SU-DHL-6 (cell line): ENCODE results near the gene PLIN3.

Experiments used
- EZH2phosphoT487 ChIP-seq: fragments of 200-600 bp; sonication (generic), shearing (Covaris generic); conservative IDR thresholded peaks from 2 replicates; pipeline ENCODE4 v1.6.1; 2018; ENCODE audit warnings: mild to moderate bottlenecking, antibody characterized with exemption, low read length, moderate library complexity, mixed read lengths
- TF ChIP-seq, protein P1 (sequence below): fragments of 200-600 bp; sonication (generic); IDR thresholded peaks from one replicate; pipeline ENCODE4 v1.5.1; 2017; ENCODE audit warnings: antibody characterized with exemption, mild to moderate bottlenecking, low read length, moderate library complexity; ENCODE audit not compliant: insufficient read depth, poor library complexity, severe bottlenecking

DNA sequence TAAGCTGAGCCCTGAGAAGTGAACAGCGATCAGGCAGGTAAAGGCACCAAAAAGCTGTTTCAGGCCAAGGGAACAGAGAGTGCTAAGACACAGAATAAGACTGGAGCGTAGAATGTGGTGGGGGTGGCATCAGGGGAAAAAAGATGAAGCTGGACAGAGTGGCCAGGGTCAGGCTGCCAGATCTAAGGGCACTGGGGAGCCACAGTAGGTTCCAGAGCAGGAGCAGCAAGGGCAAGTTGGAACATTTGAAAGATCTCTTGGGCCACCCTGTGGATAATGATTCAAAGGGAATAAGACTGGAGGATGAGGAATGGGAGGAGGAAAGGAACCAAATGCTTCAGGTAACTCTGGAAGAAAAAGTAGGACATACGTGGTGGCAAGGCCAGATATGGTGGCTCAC lies 6.5 kb upstream of the PLIN3 start:
- TF ChIP-seq, protein P1, sequence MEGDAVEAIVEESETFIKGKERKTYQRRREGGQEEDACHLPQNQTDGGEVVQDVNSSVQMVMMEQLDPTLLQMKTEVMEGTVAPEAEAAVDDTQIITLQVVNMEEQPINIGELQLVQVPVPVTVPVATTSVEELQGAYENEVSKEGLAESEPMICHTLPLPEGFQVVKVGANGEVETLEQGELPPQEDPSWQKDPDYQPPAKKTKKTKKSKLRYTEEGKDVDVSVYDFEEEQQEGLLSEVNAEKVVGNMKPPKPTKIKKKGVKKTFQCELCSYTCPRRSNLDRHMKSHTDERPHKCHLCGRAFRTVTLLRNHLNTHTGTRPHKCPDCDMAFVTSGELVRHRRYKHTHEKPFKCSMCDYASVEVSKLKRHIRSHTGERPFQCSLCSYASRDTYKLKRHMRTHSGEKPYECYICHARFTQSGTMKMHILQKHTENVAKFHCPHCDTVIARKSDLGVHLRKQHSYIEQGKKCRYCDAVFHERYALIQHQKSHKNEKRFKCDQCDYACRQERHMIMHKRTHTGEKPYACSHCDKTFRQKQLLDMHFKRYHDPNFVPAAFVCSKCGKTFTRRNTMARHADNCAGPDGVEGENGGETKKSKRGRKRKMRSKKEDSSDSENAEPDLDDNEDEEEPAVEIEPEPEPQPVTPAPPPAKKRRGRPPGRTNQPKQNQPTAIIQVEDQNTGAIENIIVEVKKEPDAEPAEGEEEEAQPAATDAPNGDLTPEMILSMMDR: no peak
- no peak for TF ChIP-seq EZH2phosphoT487
